ENCODE data around the gene OR51E2.

GRCh38 chr11:4643076-4643475, 54.6 kb downstream of the OR51E2 start:
- TF ChIP-seq CTCF (IDR thresholded peaks at IDR 0.05) (no peak), POLR2A (IDR thresholded peaks at IDR 0.05) (no peak), POLR2AphosphoS5 (IDR thresholded peaks at IDR 0.05) (no peak)

Data from sigmoid colon (tissue), 4 donors.